ENCODE results near the gene ZBTB16. TPM values are rescaled to one million over a fixed set of nuclear protein-coding genes. Genes with fewer than 3 reads are reported as not detected.
A peak's percentile ranks its signal among the peaks of the same experiment; 100 is the strongest.

ZBTB16 gene
- total RNA-seq, 3 donors from 2014 or later (not counting 1 experiment from before 2014, with no cell fraction given) = 104 to 224 (median 156) TPM

DNA sequence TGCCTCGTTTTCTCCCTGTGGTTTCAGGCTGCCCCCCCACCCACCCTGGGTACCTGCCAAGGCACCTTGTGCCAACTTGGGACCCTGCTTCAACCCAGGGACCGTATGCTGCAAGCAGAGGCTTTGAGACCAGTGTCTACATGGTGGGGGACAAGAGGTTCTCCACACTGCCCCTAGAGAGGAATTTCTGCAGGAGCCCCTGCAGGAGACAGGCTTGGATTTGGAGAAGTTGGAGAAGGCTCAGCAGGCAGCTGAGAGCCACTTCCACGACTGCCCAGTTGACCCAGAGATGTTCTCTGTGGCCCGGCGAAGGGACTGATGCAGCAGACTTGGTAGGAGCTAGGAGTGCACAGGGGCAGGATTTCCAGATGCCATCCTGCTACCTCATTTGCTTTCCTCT, 216.6 kb downstream of the ZBTB16 start:
- Histone ChIP-seq H3K27ac (ENCODE audit: low read length) (no peak overlapping the region), H3K36me3 (ENCODE audit: control insufficient read depth, insufficient read depth, low read length) (no peaks in the 10 kb centered on the region), H3K27me3 (ENCODE audit: control insufficient read depth, insufficient read depth, low read length) (no peaks in the 10 kb centered on the region), H3K4me1 (ENCODE audit: control insufficient read depth, insufficient read depth, low read length) (no peaks in the 10 kb centered on the region), H3K4me3 (ENCODE audit: low read length) (no peak overlapping the region), H3K9me3 (ENCODE audit: control insufficient read depth, insufficient read depth, low read length) (no peaks in the 10 kb centered on the region)
- Mint-ChIP-seq H3K4me1 (peaks cover 0 to 7% of the 10 kb centered on the region in 2 donors), H3K9me3 (no peaks in the 10 kb centered on the region), H3K4me3 (no peak overlapping the region), H3K36me3 (no peaks in the 10 kb centered on the region), H3K27me3 (ENCODE audit: low read depth in 2 of 2) (peaks cover 16 to 29% of the 10 kb centered on the region in 2 donors), H3K27ac (no peak overlapping the region)
- intact Hi-C loops (cut with micrococcal nuclease) = no loop called here
- no peak for DNase-seq
- ATAC-seq = no peak
- TF ChIP-seq, protein P1, sequence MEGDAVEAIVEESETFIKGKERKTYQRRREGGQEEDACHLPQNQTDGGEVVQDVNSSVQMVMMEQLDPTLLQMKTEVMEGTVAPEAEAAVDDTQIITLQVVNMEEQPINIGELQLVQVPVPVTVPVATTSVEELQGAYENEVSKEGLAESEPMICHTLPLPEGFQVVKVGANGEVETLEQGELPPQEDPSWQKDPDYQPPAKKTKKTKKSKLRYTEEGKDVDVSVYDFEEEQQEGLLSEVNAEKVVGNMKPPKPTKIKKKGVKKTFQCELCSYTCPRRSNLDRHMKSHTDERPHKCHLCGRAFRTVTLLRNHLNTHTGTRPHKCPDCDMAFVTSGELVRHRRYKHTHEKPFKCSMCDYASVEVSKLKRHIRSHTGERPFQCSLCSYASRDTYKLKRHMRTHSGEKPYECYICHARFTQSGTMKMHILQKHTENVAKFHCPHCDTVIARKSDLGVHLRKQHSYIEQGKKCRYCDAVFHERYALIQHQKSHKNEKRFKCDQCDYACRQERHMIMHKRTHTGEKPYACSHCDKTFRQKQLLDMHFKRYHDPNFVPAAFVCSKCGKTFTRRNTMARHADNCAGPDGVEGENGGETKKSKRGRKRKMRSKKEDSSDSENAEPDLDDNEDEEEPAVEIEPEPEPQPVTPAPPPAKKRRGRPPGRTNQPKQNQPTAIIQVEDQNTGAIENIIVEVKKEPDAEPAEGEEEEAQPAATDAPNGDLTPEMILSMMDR (IDR thresholded peaks at IDR 0.05) = no peak
- 58% methylated on average over 5 of the region's 5 CpGs for WGBS (ENCODE audit: insufficient coverage)

DNA sequence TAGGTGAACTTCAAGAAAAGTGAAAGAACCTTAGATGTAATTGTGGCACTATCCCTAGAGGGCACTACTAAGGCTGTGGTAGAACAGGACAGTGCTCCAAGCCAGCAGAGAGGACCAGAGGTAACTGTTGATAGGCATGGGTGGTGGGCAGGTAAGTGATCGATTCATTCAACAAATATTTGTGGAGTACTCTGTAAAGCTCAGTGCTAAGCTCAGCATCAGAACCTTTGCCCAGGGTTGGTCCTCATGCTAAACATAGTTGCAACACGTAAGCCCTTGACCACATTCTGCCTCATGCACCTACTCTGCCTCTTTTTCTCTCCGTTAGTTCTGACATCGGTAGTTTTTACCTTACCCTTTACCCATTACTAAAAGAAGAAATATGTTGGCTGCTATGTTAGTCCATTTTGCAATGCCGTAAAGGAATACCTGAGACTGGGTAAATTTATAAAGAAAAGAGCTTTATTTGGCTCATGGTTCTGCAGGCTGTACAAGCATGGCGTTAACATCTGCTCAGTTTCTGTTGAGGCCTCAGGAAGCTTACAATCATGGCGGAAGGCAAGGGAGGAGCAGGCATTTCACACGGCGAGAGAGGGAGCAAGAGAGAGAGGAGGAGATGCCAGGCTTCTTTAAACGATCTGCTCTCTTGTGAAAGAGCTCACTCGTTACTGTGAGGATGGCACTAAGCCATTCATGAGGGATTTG, 218.3 kb downstream of the ZBTB16 start:
- no peak overlapping the region for H3K4me3 ChIP-seq (ENCODE audit: low read length)
- no peak for ATAC-seq
- peaks cover 0 to 7% of the 10 kb centered on the region in 2 donors for H3K4me1 Mint-ChIP-seq
- H3K27ac ChIP-seq (ENCODE audit: low read length) = no peak overlapping the region
- intact Hi-C loops (cut with micrococcal nuclease) = no loop called here
- no peaks in the 10 kb centered on the region for H3K27me3 ChIP-seq (ENCODE audit: control insufficient read depth, insufficient read depth, low read length)
- 85% methylated on average over 9 of the region's 11 CpGs for WGBS (ENCODE audit: insufficient coverage)
- no peaks in the 10 kb centered on the region for H3K36me3 Mint-ChIP-seq
- H3K9me3 ChIP-seq (ENCODE audit: control insufficient read depth, insufficient read depth, low read length) = no peaks in the 10 kb centered on the region
- H3K36me3 ChIP-seq (ENCODE audit: control insufficient read depth, insufficient read depth, low read length) = no peaks in the 10 kb centered on the region
- no peak overlapping the region for H3K27ac Mint-ChIP-seq
- H3K4me1 ChIP-seq (ENCODE audit: control insufficient read depth, insufficient read depth, low read length) = no peaks in the 10 kb centered on the region
- H3K9me3 Mint-ChIP-seq = no peaks in the 10 kb centered on the region
- TF ChIP-seq, protein P1 (IDR thresholded peaks at IDR 0.05) = no peak
- peaks cover 27 to 30% of the 10 kb centered on the region in 2 donors for H3K27me3 Mint-ChIP-seq (ENCODE audit: low read depth in 2 of 2)
- no peak overlapping the region for H3K4me3 Mint-ChIP-seq
- DNase-seq = no peak

DNA sequence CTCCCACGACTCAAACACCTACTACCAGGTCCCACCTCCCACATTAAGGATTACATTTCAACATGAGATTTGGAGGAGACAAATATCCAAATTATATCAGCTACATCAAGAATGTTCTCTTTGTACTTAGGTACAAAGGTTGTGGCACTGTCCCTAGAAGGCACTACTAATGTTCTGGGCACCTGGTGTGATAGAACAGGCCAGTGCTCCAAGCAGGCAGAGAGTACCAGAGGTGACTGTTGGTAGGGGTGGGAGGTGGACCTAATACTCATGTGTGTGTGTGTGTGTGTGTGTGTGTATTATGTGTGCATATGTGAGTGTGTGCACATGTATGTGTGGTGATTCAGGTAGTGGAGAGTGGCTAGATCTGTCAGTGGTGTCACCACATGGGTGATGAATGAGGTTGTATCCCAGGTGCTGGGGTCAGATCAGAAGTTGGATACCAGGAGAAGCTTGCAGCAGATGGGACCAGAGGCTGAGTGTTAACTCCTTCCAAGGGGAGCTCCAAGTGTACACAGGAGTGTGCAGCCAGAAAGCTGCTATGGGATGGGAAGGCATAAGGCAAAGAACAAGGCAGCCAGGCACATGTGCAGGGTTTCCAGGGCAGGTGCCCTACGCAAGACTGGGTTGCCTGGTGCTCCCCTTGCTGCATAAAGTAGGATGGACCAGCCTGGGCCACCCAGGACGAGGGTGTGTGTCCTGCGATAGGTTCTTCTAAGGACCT, 219.0 kb downstream of the ZBTB16 start:
- Mint-ChIP-seq H3K4me3 (no peak overlapping the region), H3K4me1 (peaks cover 0 to 7% of the 10 kb centered on the region in 2 donors), H3K9me3 (no peaks in the 10 kb centered on the region), H3K27me3 (ENCODE audit: low read depth in 2 of 2) (peaks cover 30 to 34% of the 10 kb centered on the region in 2 donors), H3K27ac (no peak overlapping the region), H3K36me3 (no peaks in the 10 kb centered on the region)
- TF ChIP-seq, protein P1 (IDR thresholded peaks at IDR 0.05) = no peak
- intact Hi-C loops (cut with micrococcal nuclease) = no loop called here
- 79% methylated on average over 4 of the region's 4 CpGs for WGBS (ENCODE audit: insufficient coverage)
- Histone ChIP-seq H3K9me3 (ENCODE audit: control insufficient read depth, insufficient read depth, low read length) (no peaks in the 10 kb centered on the region), H3K4me1 (ENCODE audit: control insufficient read depth, insufficient read depth, low read length) (no peaks in the 10 kb centered on the region), H3K27me3 (ENCODE audit: control insufficient read depth, insufficient read depth, low read length) (no peaks in the 10 kb centered on the region), H3K4me3 (ENCODE audit: low read length) (no peak overlapping the region), H3K36me3 (ENCODE audit: control insufficient read depth, insufficient read depth, low read length) (no peaks in the 10 kb centered on the region), H3K27ac (ENCODE audit: low read length) (no peak overlapping the region)
- DNase-seq (no peak), ATAC-seq (peak in 1 of 3 donors; percentile 22)

Measured in natural killer cell (primary cell).